ENCODE results near the gene PDE4D.

PDE4D gene

DNA sequence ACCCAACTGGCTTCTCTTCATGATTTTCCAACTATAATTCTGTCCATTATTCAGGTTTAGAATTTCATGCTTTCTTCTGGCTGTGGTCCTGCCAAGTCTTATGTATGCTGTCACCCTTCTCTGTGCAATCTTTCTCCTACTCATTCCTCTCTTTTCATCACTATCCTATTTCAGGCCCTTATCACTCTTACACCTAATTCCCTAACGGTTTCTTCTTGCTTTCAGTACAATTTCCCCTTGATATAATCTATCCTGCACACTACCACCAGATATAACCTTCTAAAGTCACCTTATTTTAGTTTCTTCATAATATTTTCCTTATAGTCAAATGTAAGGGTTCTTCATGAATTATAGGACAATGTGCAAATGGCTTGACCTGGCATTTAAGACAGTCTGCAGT is 874.4 kb downstream of the PDE4D start:
- Histone ChIP-seq H3K79me2 (ENCODE audit: control insufficient read depth, insufficient read depth, low read length, unreplicated experiment) (peaks cover 33% of the 10 kb centered on the region), H3K4me1 (ENCODE audit: control insufficient read depth, insufficient read depth, low read length, unreplicated experiment) (no peaks in the 10 kb centered on the region), H3K36me3 (ENCODE audit: insufficient read depth, low read length) (no peaks in the 10 kb centered on the region), H3K27me3 (ENCODE audit: insufficient read depth, low read length) (no peaks in the 10 kb centered on the region), H2AFZ (ENCODE audit: low read length, unreplicated experiment) (no peak overlapping the region), H3K27ac (ENCODE audit: low read depth, low read length) (no peak overlapping the region), H3K4me3 (ENCODE audit: low read depth, low read length) (no peak overlapping the region)

DNA sequence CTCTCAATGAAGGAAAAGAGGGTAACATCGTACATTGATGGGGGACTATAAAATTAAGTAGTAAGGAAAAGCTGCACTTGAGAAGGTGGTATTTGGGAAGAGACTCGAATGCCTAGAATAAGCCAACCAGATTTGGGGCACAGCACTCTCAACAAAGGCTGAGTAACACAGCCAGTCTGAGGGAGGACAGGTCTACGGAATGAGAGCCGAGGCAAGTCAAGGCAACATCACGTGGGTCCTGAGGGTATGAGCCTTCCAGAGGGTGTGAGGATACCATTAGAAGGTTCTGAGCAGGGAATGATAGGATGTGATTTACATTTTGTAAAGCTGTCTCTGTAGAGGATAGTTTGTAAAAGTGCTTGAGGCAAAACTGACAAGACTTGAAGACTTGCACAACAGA is 876.6 kb downstream of the PDE4D start:
- H3K36me3 ChIP-seq (ENCODE audit: insufficient read depth, low read length) = no peaks in the 10 kb centered on the region
- no peaks in the 10 kb centered on the region for H3K27me3 ChIP-seq (ENCODE audit: insufficient read depth, low read length)
- H3K4me1 ChIP-seq (ENCODE audit: control insufficient read depth, insufficient read depth, low read length, unreplicated experiment) = no peaks in the 10 kb centered on the region
- no peak overlapping the region for H3K27ac ChIP-seq (ENCODE audit: low read depth, low read length)
- H3K4me3 ChIP-seq (ENCODE audit: low read depth, low read length) = no peak overlapping the region
- H3K79me2 ChIP-seq (ENCODE audit: control insufficient read depth, insufficient read depth, low read length, unreplicated experiment) = peaks cover 35% of the 10 kb centered on the region
- no peak overlapping the region for H2AFZ ChIP-seq (ENCODE audit: low read length, unreplicated experiment)

DNA sequence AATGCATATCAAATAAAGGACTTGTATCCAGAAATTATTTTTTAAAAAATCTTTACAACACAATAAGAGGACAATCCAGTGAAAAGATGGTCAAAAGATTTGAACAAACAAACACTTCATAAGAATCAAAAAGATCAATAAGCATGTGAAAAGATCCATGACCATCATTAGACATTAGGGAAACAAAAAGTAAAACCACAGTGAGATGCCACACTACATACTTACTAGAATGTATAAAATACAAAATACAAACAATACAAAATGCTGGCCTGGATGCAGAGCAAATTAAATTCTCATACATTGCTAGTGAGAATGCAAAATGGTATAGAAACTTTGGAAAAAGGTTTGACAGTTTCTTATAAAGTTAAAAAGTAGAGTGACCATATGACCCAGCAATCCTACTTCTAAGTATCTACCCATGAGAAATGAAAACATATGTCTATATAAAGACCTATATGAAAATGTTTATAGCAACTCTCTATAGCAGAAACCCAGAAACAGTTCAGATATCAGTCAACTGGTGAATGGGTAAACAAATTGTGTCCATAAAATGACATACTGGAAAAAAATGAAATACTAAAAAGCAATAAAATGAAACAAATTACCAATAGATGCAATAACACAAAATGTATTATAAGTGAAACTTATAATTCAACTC is 884.6 kb downstream of the PDE4D start:
- Histone ChIP-seq H2AFZ (ENCODE audit: low read length, unreplicated experiment) (no peak overlapping the region), H3K27ac (ENCODE audit: low read depth, low read length) (peak overlapping the region; percentile 9; the same call in 1 of the 2 replicates), H3K4me1 (ENCODE audit: control insufficient read depth, insufficient read depth, low read length, unreplicated experiment) (peaks cover 30% of the 10 kb centered on the region), H3K79me2 (ENCODE audit: control insufficient read depth, insufficient read depth, low read length, unreplicated experiment) (peaks cover 63% of the 10 kb centered on the region), H3K4me3 (ENCODE audit: low read depth, low read length) (0 out of 2 replicates have a peak overlapping the region, but pooled peaks have one; percentile 13), H3K27me3 (ENCODE audit: insufficient read depth, low read length) (no peaks in the 10 kb centered on the region), H3K36me3 (ENCODE audit: insufficient read depth, low read length) (no peaks in the 10 kb centered on the region)

DNA sequence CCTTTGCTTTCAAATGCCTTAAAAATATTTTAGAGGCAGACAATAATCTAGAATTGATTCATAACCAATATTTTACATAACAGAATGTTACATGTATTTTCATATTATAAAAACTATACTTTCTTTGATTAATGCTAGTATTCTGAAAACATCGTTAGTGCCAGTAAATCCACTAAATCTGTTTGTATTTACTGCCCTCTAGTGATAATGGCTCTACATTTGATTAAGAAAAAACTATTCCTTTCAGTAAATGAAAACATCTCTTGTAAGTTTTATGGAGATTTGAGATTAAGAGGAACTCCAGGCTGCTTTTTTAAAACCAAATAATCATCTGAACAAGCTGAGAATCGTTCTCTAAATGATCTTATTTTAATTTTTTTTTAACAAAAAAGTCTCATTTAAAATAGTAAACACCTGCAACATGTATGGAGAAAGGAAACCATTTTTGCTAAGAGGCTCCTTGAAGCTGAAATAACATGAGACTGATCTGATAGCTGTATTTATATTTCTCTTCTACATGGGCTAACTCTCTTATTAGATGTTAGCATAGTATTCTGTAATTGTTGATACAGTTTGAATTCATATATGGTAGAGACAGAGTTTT is 886.0 kb downstream of the PDE4D start:
- Histone ChIP-seq H3K4me3 (ENCODE audit: low read depth, low read length) (peak overlapping the region; percentile 16; the same call in 1 of the 2 replicates), H3K27ac (ENCODE audit: low read depth, low read length) (peak overlapping the region; percentile 30; the same call in 1 of the 2 replicates), H2AFZ (ENCODE audit: low read length, unreplicated experiment) (peak overlapping the region; percentile 44), H3K79me2 (ENCODE audit: control insufficient read depth, insufficient read depth, low read length, unreplicated experiment) (peaks cover 70% of the 10 kb centered on the region), H3K36me3 (ENCODE audit: insufficient read depth, low read length) (no peaks in the 10 kb centered on the region), H3K4me1 (ENCODE audit: control insufficient read depth, insufficient read depth, low read length, unreplicated experiment) (peaks cover 30% of the 10 kb centered on the region), H3K27me3 (ENCODE audit: insufficient read depth, low read length) (no peaks in the 10 kb centered on the region)

DNA sequence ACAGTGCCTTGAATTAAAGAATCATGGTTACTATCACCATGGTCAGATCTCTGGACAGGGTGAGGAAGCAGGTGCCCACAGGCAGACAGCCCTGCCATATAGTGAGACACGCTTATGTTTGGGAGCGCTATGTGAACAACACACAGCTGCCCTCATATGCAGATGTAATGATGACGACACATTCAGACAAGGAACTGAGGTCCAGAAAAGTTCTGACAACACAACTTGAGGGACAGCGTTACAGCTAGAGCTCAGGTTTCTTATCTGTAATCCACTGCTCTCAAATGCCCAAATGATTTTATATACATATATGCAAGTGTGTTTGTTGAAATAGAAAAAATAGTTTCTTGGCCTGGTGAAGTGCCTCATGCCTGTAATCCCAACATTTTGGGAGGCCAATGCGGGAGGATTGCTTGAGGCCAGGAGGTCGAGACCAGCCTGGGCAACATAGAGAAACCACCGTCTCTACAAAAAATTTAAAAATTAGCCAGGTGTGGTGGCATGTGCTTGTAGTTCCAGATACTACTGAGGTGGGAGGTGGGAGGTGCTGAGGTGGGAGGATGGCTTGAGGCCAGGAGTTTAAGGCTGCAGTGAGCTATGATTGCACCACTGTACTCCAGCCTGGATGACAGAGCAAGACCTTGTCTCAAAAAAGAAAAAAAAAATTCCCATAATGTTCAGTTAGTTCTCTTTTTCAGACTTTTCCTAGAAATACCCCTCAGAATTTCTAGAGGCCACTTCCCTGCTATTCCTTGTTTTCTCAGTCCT is 887.4 kb downstream of the PDE4D start:
- Histone ChIP-seq H3K27me3 (ENCODE audit: insufficient read depth, low read length) (no peaks in the 10 kb centered on the region), H3K27ac (ENCODE audit: low read depth, low read length) (no peak overlapping the region), H3K79me2 (ENCODE audit: control insufficient read depth, insufficient read depth, low read length, unreplicated experiment) (peaks cover 85% of the 10 kb centered on the region), H3K4me3 (ENCODE audit: low read depth, low read length) (no peak overlapping the region), H3K4me1 (ENCODE audit: control insufficient read depth, insufficient read depth, low read length, unreplicated experiment) (peaks cover 33% of the 10 kb centered on the region), H3K36me3 (ENCODE audit: insufficient read depth, low read length) (no peaks in the 10 kb centered on the region), H2AFZ (ENCODE audit: low read length, unreplicated experiment) (no peak overlapping the region)

DNA sequence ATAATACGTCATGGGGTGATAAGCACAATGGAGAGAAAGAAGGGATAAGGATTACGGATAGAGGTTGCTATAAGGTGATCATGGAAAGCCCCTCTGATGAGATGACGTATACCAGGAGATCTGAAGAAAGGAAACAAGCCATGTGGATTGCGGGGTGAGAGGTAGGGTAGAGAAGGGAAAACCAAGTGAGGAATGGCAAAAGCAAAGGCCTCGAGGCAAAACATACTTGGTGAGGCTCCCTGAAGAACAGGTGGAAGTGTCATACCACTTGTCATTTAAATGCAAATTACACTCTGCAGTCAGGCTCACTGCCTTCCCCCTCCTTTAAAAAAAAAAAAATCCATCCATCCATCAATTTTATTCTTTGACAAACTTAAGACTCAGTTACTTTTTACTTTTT is 889.9 kb downstream of the PDE4D start:
- Histone ChIP-seq H3K36me3 (ENCODE audit: insufficient read depth, low read length) (no peaks in the 10 kb centered on the region), H3K79me2 (ENCODE audit: control insufficient read depth, insufficient read depth, low read length, unreplicated experiment) (peaks cover 85% of the 10 kb centered on the region), H3K27me3 (ENCODE audit: insufficient read depth, low read length) (no peaks in the 10 kb centered on the region), H3K4me1 (ENCODE audit: control insufficient read depth, insufficient read depth, low read length, unreplicated experiment) (peaks cover 28% of the 10 kb centered on the region), H3K4me3 (ENCODE audit: low read depth, low read length) (no peak overlapping the region), H3K27ac (ENCODE audit: low read depth, low read length) (no peak overlapping the region), H2AFZ (ENCODE audit: low read length, unreplicated experiment) (no peak overlapping the region)

DNA sequence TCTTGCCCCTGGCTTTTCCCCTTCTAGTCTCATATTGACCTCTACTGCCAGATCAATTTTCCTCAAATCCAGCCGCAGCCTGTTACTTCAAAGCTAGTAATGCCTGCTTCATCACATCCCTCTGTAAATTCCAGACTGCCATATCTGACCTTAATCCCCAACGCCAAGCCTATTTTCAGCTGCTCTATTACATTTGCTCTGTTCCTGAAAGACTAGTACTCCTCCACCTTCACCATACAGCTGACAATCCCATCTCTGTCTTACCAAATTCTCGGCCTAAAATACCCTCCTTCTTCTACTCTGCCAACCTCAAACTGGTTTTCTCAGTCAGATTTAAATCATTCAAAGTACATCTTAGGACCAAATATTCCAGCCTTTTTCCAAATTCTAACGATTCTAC is 890.4 kb downstream of the PDE4D start:
- H2AFZ ChIP-seq (ENCODE audit: low read length, unreplicated experiment) = no peak overlapping the region
- peaks cover 28% of the 10 kb centered on the region for H3K4me1 ChIP-seq (ENCODE audit: control insufficient read depth, insufficient read depth, low read length, unreplicated experiment)
- H3K27ac ChIP-seq (ENCODE audit: low read depth, low read length) = no peak overlapping the region
- peaks cover 83% of the 10 kb centered on the region for H3K79me2 ChIP-seq (ENCODE audit: control insufficient read depth, insufficient read depth, low read length, unreplicated experiment)
- no peaks in the 10 kb centered on the region for H3K36me3 ChIP-seq (ENCODE audit: insufficient read depth, low read length)
- H3K27me3 ChIP-seq (ENCODE audit: insufficient read depth, low read length) = no peaks in the 10 kb centered on the region
- no peak overlapping the region for H3K4me3 ChIP-seq (ENCODE audit: low read depth, low read length)

DNA sequence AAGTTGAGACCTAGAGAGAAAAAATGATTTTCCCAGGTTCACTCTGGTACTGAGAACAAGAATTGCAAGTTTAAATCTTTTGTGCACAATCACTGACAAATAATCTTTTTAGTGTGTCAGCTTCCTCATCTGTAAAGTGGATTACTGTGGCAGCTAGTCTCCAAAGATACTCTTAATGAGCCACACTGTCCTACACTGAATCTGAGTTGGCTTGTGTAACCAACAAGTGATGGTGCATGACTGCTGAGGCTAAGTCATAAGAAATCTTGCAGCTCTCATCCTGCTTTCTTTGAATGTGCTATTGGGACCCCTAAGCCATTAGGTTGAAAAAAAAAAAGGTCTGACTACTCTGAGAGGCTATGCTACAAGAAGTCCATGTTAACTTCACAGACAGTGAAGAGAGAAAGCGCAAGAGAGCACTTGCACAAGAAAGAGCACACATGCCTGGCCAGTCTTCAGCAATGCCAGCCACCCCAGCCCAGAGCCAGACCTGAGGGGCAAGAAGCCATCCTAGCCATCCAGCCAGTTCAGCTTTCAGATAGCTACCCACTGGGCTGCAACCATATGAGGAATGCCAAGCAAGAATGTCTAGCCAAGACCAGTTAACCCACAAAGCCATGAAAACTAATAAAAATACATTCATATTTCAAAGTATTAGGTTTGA is 891.2 kb downstream of the PDE4D start:
- Histone ChIP-seq H3K79me2 (ENCODE audit: control insufficient read depth, insufficient read depth, low read length, unreplicated experiment) (peaks cover 77% of the 10 kb centered on the region), H3K4me1 (ENCODE audit: control insufficient read depth, insufficient read depth, low read length, unreplicated experiment) (peaks cover 24% of the 10 kb centered on the region), H3K4me3 (ENCODE audit: low read depth, low read length) (no peak overlapping the region), H3K27ac (ENCODE audit: low read depth, low read length) (no peak overlapping the region), H3K36me3 (ENCODE audit: insufficient read depth, low read length) (no peaks in the 10 kb centered on the region), H2AFZ (ENCODE audit: low read length, unreplicated experiment) (no peak overlapping the region), H3K27me3 (ENCODE audit: insufficient read depth, low read length) (no peaks in the 10 kb centered on the region)

DNA sequence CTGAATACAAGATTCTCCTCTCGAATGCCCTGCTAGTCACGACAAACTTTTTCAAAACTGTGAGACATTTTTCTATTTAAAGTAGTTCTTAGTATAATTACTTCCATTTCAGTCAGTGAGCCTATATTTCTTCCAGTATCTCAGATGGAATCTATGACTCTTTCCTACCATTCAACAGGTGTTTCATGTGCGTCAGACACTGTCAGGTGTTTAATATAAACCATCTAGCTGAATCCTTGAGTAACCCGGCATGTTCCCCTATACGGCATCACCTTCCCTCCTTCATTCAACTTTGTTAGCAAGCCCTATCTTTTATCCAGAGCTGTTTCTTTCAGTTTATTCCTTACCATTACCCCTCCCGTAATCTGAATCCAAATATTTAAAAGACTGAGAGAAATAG is 891.8 kb downstream of the PDE4D start:
- Histone ChIP-seq H2AFZ (ENCODE audit: low read length, unreplicated experiment) (no peak overlapping the region), H3K4me1 (ENCODE audit: control insufficient read depth, insufficient read depth, low read length, unreplicated experiment) (peaks cover 24% of the 10 kb centered on the region), H3K27me3 (ENCODE audit: insufficient read depth, low read length) (no peaks in the 10 kb centered on the region), H3K36me3 (ENCODE audit: insufficient read depth, low read length) (no peaks in the 10 kb centered on the region), H3K4me3 (ENCODE audit: low read depth, low read length) (no peak overlapping the region), H3K27ac (ENCODE audit: low read depth, low read length) (no peak overlapping the region), H3K79me2 (ENCODE audit: control insufficient read depth, insufficient read depth, low read length, unreplicated experiment) (peaks cover 76% of the 10 kb centered on the region)

DNA sequence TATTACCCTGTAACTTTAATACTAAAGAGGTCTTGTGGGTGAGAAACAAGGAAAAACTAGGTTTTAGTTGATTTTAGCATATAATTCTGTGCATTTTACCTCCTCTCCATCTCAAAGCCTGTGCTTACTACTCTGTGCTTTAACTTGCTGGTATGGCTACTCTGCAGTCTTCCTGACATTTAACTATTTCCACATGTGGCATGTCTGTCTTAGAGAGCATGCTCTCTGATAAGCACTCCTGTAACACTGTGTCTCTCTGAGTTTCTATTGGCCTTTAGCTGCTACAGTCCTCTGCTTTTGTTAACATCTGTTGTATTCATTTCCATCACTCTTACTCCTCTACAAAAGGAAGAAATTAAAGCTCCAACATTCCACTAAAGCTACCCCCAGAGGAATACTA is 892.4 kb downstream of the PDE4D start:
- H3K79me2 ChIP-seq (ENCODE audit: control insufficient read depth, insufficient read depth, low read length, unreplicated experiment) = peaks cover 75% of the 10 kb centered on the region
- H3K27ac ChIP-seq (ENCODE audit: low read depth, low read length) = no peak overlapping the region

More for the DNA sequence above, 892.4 kb downstream of the PDE4D start:
- H3K4me3 ChIP-seq (ENCODE audit: low read depth, low read length) = no peak overlapping the region
- H3K4me1 ChIP-seq (ENCODE audit: control insufficient read depth, insufficient read depth, low read length, unreplicated experiment) = peaks cover 19% of the 10 kb centered on the region
- H2AFZ ChIP-seq (ENCODE audit: low read length, unreplicated experiment) = no peak overlapping the region
- no peaks in the 10 kb centered on the region for H3K27me3 ChIP-seq (ENCODE audit: insufficient read depth, low read length)
- H3K36me3 ChIP-seq (ENCODE audit: insufficient read depth, low read length) = no peaks in the 10 kb centered on the region
